ENCODE data around the gene RIOX2. TPM values are rescaled to one million over a fixed set of nuclear protein-coding genes. Genes with fewer than 3 reads are reported as not detected.

Gene RIOX2
- polyA plus RNA-seq, 1 donor from 2014 or later, result 0.48 TPM

GRCh38 chr3:97927704-97928103 lies 44.5 kb downstream of the RIOX2 start:
- Histone ChIP-seq H3K4me2 (ENCODE audit: low read length) (no peak overlapping the region), H3K79me2 (replicated peaks; ENCODE audit: insufficient read depth, low read length) (no peaks in the 10 kb centered on the region), H2AFZ (ENCODE audit: low read depth, low read length) (no peak overlapping the region), H3K27ac (ENCODE audit: low read length) (no peak overlapping the region), H4K20me1 (ENCODE audit: insufficient read depth) (no peaks in the 10 kb centered on the region), H3K9ac (ENCODE audit: low read length) (no peak overlapping the region), H3K27me3 (ENCODE audit: insufficient read depth, low read depth, low read length) (no peaks in the 10 kb centered on the region), H3K36me3 (ENCODE audit: insufficient read depth, low read length) (no peaks in the 10 kb centered on the region), H3K4me3 (ENCODE audit: low read length) (no peak overlapping the region), H3K9me2 (ENCODE audit: insufficient read depth, low read length) (no peaks in the 10 kb centered on the region), H3F3A (ENCODE audit: insufficient read depth, low read length, poor library complexity, severe bottlenecking) (no peaks in the 10 kb centered on the region), H3K9me3 (ENCODE audit: low read length) (no peaks in the 10 kb centered on the region)
- TF ChIP-seq SMC3 (conservative IDR thresholded peaks at IDR 0.05; ENCODE audit: poor library complexity) (no peak), MXI1 (conservative IDR thresholded peaks at IDR 0.05; ENCODE audit: poor library complexity, severe bottlenecking) (no peak), POLR2AphosphoS5 (IDR thresholded peaks at IDR 0.05) (no peak), EP300 (conservative IDR thresholded peaks at IDR 0.05; ENCODE audit: poor library complexity, severe bottlenecking) (no peak), CTCF (IDR thresholded peaks at IDR 0.05; ENCODE audit: poor library complexity, severe bottlenecking) (no peak), EZH2 (IDR thresholded peaks at IDR 0.05; ENCODE audit: borderline replicate concordance, insufficient read depth, low read length, poor library complexity, severe bottlenecking) (no peak), REST (IDR thresholded peaks at IDR 0.05; ENCODE audit: borderline replicate concordance) (no peak), RAD21 (conservative IDR thresholded peaks at IDR 0.05) (no peak), TAF1 (IDR thresholded peaks at IDR 0.05; ENCODE audit: low read depth) (no peak)

GRCh38 chr3:97917813-97918536 lies 54.3 kb downstream of the RIOX2 start:
- Histone ChIP-seq H3K9me3 (ENCODE audit: low read length) (no peaks in the 10 kb centered on the region), H3K4me2 (ENCODE audit: low read length) (no peak overlapping the region), H3F3A (ENCODE audit: insufficient read depth, low read length, poor library complexity, severe bottlenecking) (no peaks in the 10 kb centered on the region), H3K9ac (ENCODE audit: low read length) (no peak overlapping the region), H3K27ac (ENCODE audit: low read length) (no peak overlapping the region), H3K79me2 (replicated peaks; ENCODE audit: insufficient read depth, low read length) (no peaks in the 10 kb centered on the region), H3K27me3 (ENCODE audit: insufficient read depth, low read depth, low read length) (no peaks in the 10 kb centered on the region), H2AFZ (ENCODE audit: low read depth, low read length) (no peak overlapping the region), H3K9me2 (ENCODE audit: insufficient read depth, low read length) (no peaks in the 10 kb centered on the region), H4K20me1 (ENCODE audit: insufficient read depth) (no peaks in the 10 kb centered on the region), H3K4me3 (ENCODE audit: low read length) (no peak overlapping the region), H3K36me3 (ENCODE audit: insufficient read depth, low read length) (no peaks in the 10 kb centered on the region)
- no peak for TF ChIP-seq POLR2AphosphoS5 (IDR thresholded peaks at IDR 0.05)
- TF ChIP-seq CTCF (IDR thresholded peaks at IDR 0.05; ENCODE audit: poor library complexity, severe bottlenecking), result no peak
- no peak for TF ChIP-seq RAD21 (conservative IDR thresholded peaks at IDR 0.05)
- no peak for TF ChIP-seq MXI1 (conservative IDR thresholded peaks at IDR 0.05; ENCODE audit: poor library complexity, severe bottlenecking)
- TF ChIP-seq REST (IDR thresholded peaks at IDR 0.05; ENCODE audit: borderline replicate concordance), result no peak
- TF ChIP-seq EZH2 (IDR thresholded peaks at IDR 0.05; ENCODE audit: borderline replicate concordance, insufficient read depth, low read length, poor library complexity, severe bottlenecking), result no peak
- no peak for TF ChIP-seq EP300 (conservative IDR thresholded peaks at IDR 0.05; ENCODE audit: poor library complexity, severe bottlenecking)
- TF ChIP-seq SMC3 (conservative IDR thresholded peaks at IDR 0.05; ENCODE audit: poor library complexity), result no peak
- TF ChIP-seq TAF1 (IDR thresholded peaks at IDR 0.05; ENCODE audit: low read depth), result no peak

All from neural cell (in vitro differentiated cells).